Suppressor macrophage (primary cell): Measurements from ENCODE around the gene CYB5A.

ENCODE experiments used
- DNase-seq, 4 experiments: peaks; one replicate each; pipeline ENCODE4 v3.0.0-alpha.2; 2020 to 2022

The CYB5A gene

GRCh38 chr18:74276609-74277008, 15.2 kb downstream of the CYB5A start:
- DNase-seq: no peak

- no peak for DNase-seq
Measured at GRCh38 chr18:74275736-74276135, 16.0 kb downstream of the CYB5A start.

GRCh38 chr18:74274700-74275099, 17.1 kb downstream of the CYB5A start:
- DNase-seq: no peak

- no peak for DNase-seq
Measured at GRCh38 chr18:74273394-74273793, 18.4 kb downstream of the CYB5A start.

- no peak for DNase-seq
Measured at GRCh38 chr18:74271635-74272034, 20.1 kb downstream of the CYB5A start.

GRCh38 chr18:74268933-74269620, 22.7 kb downstream of the CYB5A start:
- DNase-seq: no peak

- DNase-seq: no peak
Measured at GRCh38 chr18:74268175-74268574, 23.6 kb downstream of the CYB5A start.

GRCh38 chr18:74266161-74266560, 25.6 kb downstream of the CYB5A start:
- no peak for DNase-seq

- DNase-seq: no peak
Measured at GRCh38 chr18:74265546-74266098, 26.1 kb downstream of the CYB5A start.

- peak; percentile 32 to 69 (median 52) for DNase-seq
Measured at GRCh38 chr18:74264303-74265020, 27.3 kb downstream of the CYB5A start.

GRCh38 chr18:74261053-74261713, 30.6 kb downstream of the CYB5A start:
- DNase-seq: no peak

GRCh38 chr18:74259347-74259746, 32.4 kb downstream of the CYB5A start:
- DNase-seq: no peak

GRCh38 chr18:74257083-74257482, 34.7 kb downstream of the CYB5A start:
- no peak for DNase-seq

GRCh38 chr18:74256190-74256589, 35.6 kb downstream of the CYB5A start:
- no peak for DNase-seq

GRCh38 chr18:74255131-74255616, 36.6 kb downstream of the CYB5A start:
- no peak for DNase-seq

- DNase-seq: peak; percentile 41 to 74 (median 60)
Measured at GRCh38 chr18:74252039-74252395, 39.7 kb downstream of the CYB5A start.

- DNase-seq: peak; percentile 65 to 89 (median 79)
Measured at GRCh38 chr18:74251297-74252038, 40.3 kb downstream of the CYB5A start.

GRCh38 chr18:74250131-74250530, 41.6 kb downstream of the CYB5A start:
- no peak for DNase-seq

GRCh38 chr18:74249181-74249968, 42.4 kb downstream of the CYB5A start:
- DNase-seq: peak; percentile 83 to 94 (median 90)

GRCh38 chr18:74248595-74248994, 43.2 kb downstream of the CYB5A start:
- no peak for DNase-seq

GRCh38 chr18:74248189-74248588, 43.6 kb downstream of the CYB5A start:
- DNase-seq: no peak

GRCh38 chr18:74244554-74244953, 47.2 kb downstream of the CYB5A start:
- no peak for DNase-seq
